Lung (tissue), 12 donors: Measurements from ENCODE around the gene TCOF1. TPM values are rescaled to one million over a fixed set of nuclear protein-coding genes. Genes with fewer than 3 reads are reported as not detected.

Experiments used
- ATAC-seq: fragments of 200-7000 bp; cut with Tn5 transposase; one replicate; pipeline ENCODE4 v1.9.1; 2020; ENCODE audit warnings: moderate number of reproducible peaks; ENCODE audit not compliant: insufficient read depth, low FRiP score
- DNase-seq, 3 donors: peaks; one replicate each; pipeline ENCODE4 v3.0.0-alpha.2; 2013 to 2017
- H3K27ac ChIP-seq, 2 donors: one replicate each; pipeline ENCODE4 v1.5.1; 2013; ENCODE audit warnings: mild to moderate bottlenecking in 2 of 2, moderate library complexity in 2 of 2, control low read depth in 1 of 2, inconsistent platforms in 1 of 2, low read depth in 1 of 2, low read length in 1 of 2
- H3K27me3 ChIP-seq, 3 donors: one replicate each; pipeline ENCODE4 v1.5.1; 2013; ENCODE audit warnings: low read length in 2 of 3; ENCODE audit not compliant: control insufficient read depth in 3 of 3, insufficient read depth in 3 of 3
- H3K36me3 ChIP-seq, 4 donors: one replicate each; pipeline ENCODE4 v1.5.1; 2013; ENCODE audit warnings: low read length in 4 of 4, mild to moderate bottlenecking in 1 of 4, moderate library complexity in 1 of 4; ENCODE audit not compliant: control insufficient read depth in 4 of 4, insufficient read depth in 4 of 4
- H3K4me1 ChIP-seq, 5 donors: one replicate each; pipeline ENCODE4 v1.5.1; 2013; ENCODE audit warnings: low read length in 5 of 5, mild to moderate bottlenecking in 2 of 5, moderate library complexity in 1 of 5; ENCODE audit not compliant: control insufficient read depth in 5 of 5, insufficient read depth in 5 of 5
- H3K4me3 ChIP-seq: one replicate; pipeline ENCODE4 v1.5.1; 2013; ENCODE audit warnings: mild to moderate bottlenecking, control low read depth, moderate library complexity
- H3K9ac ChIP-seq, 2 donors: one replicate each; pipeline ENCODE4 v1.5.1; 2013; ENCODE audit warnings: low read length in 2 of 2, control low read depth in 1 of 2; ENCODE audit not compliant: insufficient read depth in 1 of 2
- H3K9me3 ChIP-seq, 4 donors: one replicate each; pipeline ENCODE4 v1.5.1; 2013; ENCODE audit warnings: low read length in 3 of 4, mild to moderate bottlenecking in 1 of 4, moderate library complexity in 1 of 4; ENCODE audit not compliant: control insufficient read depth in 4 of 4, insufficient read depth in 3 of 4
- WGBS, 2 donors: extraction: QIAGEN DNeasy Blood & Tissue Kit; methylation state at CpG; one replicate each; pipeline ENCODE4 v1.1.7; 2013; 5-methylcytosine and 5-hydroxymethylcytosine counted together
- polyA plus RNA-seq, 2 donors: library from polyadenylated mRNA; stranded (reverse); fragments of 200-250 nt; gene quantifications; one replicate each; pipeline ENCODE4 v1.2.1, GENCODE V29; 2013
- total RNA-seq, 2 donors: library from RNA; depleted of rRNA in 1 of 2; stranded (reverse); fragments of >200 nt in 1 of 2; gene quantifications; one replicate each; pipeline ENCODE4 v1.2.1, GENCODE V29; 2014 to 2021
- TF ChIP-seq, protein P1 (sequence below): IDR thresholded peaks from 2 replicates; pipeline ENCODE4 v1.5.1; 2012; ENCODE audit warnings: mild to moderate bottlenecking; ENCODE audit errors: control extremely low read depth, extremely low read depth
- donor health status: control.
- donor health status: control.
- donor health status: Bipolar disorder and iron deficiency.
- donor health status: healthy.
- donor health status: DM: yes; HTN: yes; CAD: no.

The TCOF1 gene
- total and polyA plus RNA-seq, 4 donors = 13.3 to 25.3 (median 15.9) TPM

DNA sequence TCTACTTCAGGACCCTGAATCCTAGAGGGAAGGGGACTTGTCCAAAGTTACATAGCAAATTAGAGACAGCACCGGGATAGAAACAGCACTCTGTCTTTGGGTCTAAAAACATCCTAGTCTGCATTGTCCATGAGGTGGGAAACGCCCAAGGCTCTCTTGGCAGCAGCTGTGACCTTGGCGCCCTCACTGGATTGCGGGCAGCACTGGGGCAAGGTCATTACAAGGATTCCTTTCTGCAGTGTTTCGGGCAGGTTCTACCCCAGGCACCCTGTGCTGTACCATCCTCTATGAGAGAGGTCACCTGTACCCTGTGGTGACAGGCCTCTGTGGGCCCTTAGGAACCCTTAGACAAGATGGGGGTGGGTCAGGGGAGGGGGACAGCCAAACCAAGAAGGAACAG is 46.6 kb downstream of the TCOF1 start:
- H3K36me3 ChIP-seq = peaks cover 0 to 72% (median 9%) of the 10 kb centered on the region in 4 donors
- no peak overlapping the region for H3K9ac ChIP-seq
- TF ChIP-seq, protein P1, sequence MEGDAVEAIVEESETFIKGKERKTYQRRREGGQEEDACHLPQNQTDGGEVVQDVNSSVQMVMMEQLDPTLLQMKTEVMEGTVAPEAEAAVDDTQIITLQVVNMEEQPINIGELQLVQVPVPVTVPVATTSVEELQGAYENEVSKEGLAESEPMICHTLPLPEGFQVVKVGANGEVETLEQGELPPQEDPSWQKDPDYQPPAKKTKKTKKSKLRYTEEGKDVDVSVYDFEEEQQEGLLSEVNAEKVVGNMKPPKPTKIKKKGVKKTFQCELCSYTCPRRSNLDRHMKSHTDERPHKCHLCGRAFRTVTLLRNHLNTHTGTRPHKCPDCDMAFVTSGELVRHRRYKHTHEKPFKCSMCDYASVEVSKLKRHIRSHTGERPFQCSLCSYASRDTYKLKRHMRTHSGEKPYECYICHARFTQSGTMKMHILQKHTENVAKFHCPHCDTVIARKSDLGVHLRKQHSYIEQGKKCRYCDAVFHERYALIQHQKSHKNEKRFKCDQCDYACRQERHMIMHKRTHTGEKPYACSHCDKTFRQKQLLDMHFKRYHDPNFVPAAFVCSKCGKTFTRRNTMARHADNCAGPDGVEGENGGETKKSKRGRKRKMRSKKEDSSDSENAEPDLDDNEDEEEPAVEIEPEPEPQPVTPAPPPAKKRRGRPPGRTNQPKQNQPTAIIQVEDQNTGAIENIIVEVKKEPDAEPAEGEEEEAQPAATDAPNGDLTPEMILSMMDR = no peak
- no peaks in the 10 kb centered on the region for H3K27me3 ChIP-seq
- no peaks in the 10 kb centered on the region for H3K9me3 ChIP-seq
- WGBS, 2 donors = 82% methylated on average over 5 of the region's 5 CpGs
- DNase-seq (no peak), ATAC-seq (no peak)
- no peak overlapping the region for H3K4me3 ChIP-seq
- H3K27ac ChIP-seq = no peak overlapping the region
- H3K4me1 ChIP-seq = peaks cover 0 to 2% (median 0%) of the 10 kb centered on the region in 5 donors

DNA sequence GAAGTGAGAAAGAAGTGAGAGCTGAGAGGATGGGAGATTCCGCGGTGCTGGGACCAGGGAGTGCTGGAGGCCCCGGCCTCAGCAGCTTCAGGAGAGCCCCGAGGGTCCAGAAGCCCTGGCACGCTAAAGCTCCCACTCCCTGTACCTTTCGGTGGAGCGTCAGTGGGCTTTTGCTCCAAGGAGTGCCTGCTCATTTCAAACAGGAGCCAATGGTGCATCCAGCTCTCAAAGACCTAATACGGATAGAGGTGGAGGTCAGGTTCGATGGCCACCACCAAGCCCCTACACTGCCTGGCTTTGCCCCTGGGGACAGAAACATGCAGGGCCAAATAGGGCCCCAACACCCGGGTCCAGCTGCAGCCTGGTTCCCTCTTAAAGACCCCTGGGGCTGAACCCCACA is 47.0 kb downstream of the TCOF1 start:
- no peaks in the 10 kb centered on the region for H3K27me3 ChIP-seq
- 93% methylated on average over 10 of the region's 10 CpGs for WGBS, 2 donors
- H3K4me1 ChIP-seq = peaks cover 0 to 2% (median 0%) of the 10 kb centered on the region in 5 donors
- no peak overlapping the region for H3K27ac ChIP-seq
- no peaks in the 10 kb centered on the region for H3K9me3 ChIP-seq
- H3K36me3 ChIP-seq = peaks cover 0 to 68% (median 9%) of the 10 kb centered on the region in 4 donors
- TF ChIP-seq, protein P1 = no peak
- DNase-seq = no peak
- no peak overlapping the region for H3K4me3 ChIP-seq
- H3K9ac ChIP-seq = no peak overlapping the region
- no peak for ATAC-seq

DNA sequence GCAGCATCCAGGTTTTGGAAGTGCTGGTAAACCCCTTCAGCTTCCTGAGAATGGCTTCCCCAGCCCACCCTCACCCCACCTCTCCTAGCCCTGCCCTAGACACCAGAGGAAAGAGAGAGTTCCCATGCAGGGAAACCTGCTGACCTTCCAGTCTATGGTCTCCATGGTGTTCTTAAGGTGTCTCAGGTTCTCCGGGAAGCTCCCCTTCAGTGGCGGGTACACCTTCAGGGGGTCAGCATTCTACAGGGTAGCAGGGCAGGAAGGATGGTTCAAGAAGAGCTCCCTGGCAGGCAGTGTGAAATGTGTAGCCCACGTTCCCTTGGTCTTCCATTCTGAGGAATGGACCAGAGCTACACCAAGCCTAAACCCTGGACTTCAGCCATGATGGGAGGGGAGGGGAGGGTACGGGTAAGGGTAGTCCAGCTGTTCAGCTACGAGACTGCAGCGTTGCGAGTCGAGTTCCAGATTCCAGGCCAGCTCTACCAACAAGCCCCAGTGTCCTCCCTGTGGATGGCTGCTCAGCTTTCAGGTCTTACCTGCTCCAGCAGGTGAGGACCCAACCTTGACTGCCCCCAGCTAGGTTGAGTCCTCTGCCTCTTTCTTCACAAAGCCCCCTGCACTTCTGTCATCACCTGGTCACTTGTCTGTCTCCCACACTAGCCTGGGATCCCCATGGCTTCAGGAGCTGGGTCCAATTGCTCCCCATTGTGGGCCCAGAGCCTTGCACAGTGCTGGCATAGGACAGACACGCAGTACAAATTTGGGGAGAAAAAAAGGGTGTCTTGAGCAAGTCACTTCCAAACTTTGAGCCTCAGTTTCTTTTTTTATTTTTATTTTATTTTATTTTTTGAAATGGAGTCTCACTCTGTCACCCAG is 47.7 kb downstream of the TCOF1 start:
- Histone ChIP-seq H3K9me3 (no peaks in the 10 kb centered on the region), H3K4me3 (no peak overlapping the region), H3K36me3 (peaks cover 0 to 62% (median 8%) of the 10 kb centered on the region in 4 donors), H3K27me3 (no peaks in the 10 kb centered on the region), H3K4me1 (peaks cover 0 to 4% (median 2%) of the 10 kb centered on the region in 5 donors), H3K9ac (no peak overlapping the region), H3K27ac (peak overlapping the region in 1 of 2 donors; percentile 32)
- DNase-seq (peak in 2 of 3 donors; percentile 11 to 20), ATAC-seq (no peak)
- TF ChIP-seq, protein P1 = no peak
- WGBS, 2 donors = 89 to 92% methylated on average over 9 of the region's 9 CpGs
